ENCODE measurements around the gene LYPD6. TPM values are rescaled to one million over a fixed set of nuclear protein-coding genes. Genes with fewer than 3 reads are reported as not detected.

Gene LYPD6
- polyA plus RNA-seq, 1 of the 3 experiments (the other 2 are of a cell fraction), result 8.1 TPM

DNA sequence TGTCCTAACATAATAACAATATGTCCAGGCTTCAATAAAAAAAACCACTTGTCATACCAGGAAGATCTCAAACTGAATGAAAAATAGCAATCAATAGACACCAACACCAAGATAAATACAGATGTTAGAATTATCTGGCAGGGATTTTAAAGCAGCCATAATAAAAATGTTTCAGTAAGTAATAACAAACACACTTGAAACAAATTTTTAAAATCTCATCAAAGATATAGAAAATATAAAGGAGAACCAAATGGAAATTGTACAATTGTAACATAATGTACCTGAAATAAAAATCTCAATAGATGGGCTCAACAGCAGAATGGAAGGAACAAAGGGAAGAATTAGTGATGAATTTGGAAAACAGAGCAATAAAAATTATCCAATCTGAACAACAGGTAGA lies 128.1 kb downstream of the LYPD6 start:
- no peak overlapping the region for H3K4me2 ChIP-seq
- TF ChIP-seq NRF1 (IDR thresholded peaks at IDR 0.05; ENCODE audit: low read depth, low read length), result no peak
- no peak for TF ChIP-seq CHD2 (IDR thresholded peaks at IDR 0.05; ENCODE audit: low read length, partially characterized antibody)
- no peak for TF ChIP-seq FOXJ3 (CRISPR knock-in tag; IDR thresholded peaks at IDR 0.05)
- no peak for TF ChIP-seq TCF12 (IDR thresholded peaks at IDR 0.05)
- TF ChIP-seq GABPA (IDR thresholded peaks at IDR 0.05; ENCODE audit: low read depth), result no peak
- TF ChIP-seq JUND (IDR thresholded peaks at IDR 0.05), result no peak
- TF ChIP-seq, protein P1, sequence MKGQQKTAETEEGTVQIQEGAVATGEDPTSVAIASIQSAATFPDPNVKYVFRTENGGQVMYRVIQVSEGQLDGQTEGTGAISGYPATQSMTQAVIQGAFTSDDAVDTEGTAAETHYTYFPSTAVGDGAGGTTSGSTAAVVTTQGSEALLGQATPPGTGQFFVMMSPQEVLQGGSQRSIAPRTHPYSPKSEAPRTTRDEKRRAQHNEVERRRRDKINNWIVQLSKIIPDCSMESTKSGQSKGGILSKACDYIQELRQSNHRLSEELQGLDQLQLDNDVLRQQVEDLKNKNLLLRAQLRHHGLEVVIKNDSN (IDR thresholded peaks at IDR 0.05; ENCODE audit: borderline replicate concordance, low read depth), result no peak
- no peak for TF ChIP-seq RFX5 (IDR thresholded peaks at IDR 0.05; ENCODE audit: low read length)
- TF ChIP-seq MXI1 (IDR thresholded peaks at IDR 0.05; ENCODE audit: low read depth, low read length), result no peak
- no peak for TF ChIP-seq TAF1 (IDR thresholded peaks at IDR 0.05; ENCODE audit: borderline replicate concordance, low read depth, low read length)
- no peak for TF ChIP-seq ELF1 (IDR thresholded peaks at IDR 0.05)
- no peak for TF ChIP-seq RAD21 (IDR thresholded peaks at IDR 0.05; ENCODE audit: low read length)
- ChIA-PET POLR2A (no interaction called here), CTCF (no interaction called here)
- H3K9ac ChIP-seq, result no peak overlapping the region
- peaks cover 17% of the 10 kb centered on the region for H3K9me3 ChIP-seq
- H3K4me1 ChIP-seq (ENCODE audit: control insufficient read depth in 1 of 2, insufficient read depth in 2 of 2, low read depth in 1 of 2, low read length in 1 of 2), result no peaks in the 10 kb centered on the region
- no peak overlapping the region for H3K27ac ChIP-seq (ENCODE audit: low read depth in 2 of 2, low read length in 1 of 2)
- H3F3A ChIP-seq (replicated peaks; ENCODE audit: insufficient read depth), result no peaks in the 10 kb centered on the region
- peaks cover 0 to 9% of the 10 kb centered on the region in 2 experiments for H3K36me3 ChIP-seq (replicated peaks in 1 of 2; ENCODE audit: control insufficient read depth in 1 of 2, insufficient read depth in 2 of 2, low read length in 1 of 2)
- no peaks in the 10 kb centered on the region for H3K27me3 ChIP-seq (ENCODE audit: insufficient read depth)
- H4K20me1 ChIP-seq (ENCODE audit: insufficient read depth), result no peaks in the 10 kb centered on the region
- H3K79me2 ChIP-seq (ENCODE audit: insufficient read depth), result no peaks in the 10 kb centered on the region
- no peak for DNase-seq
- H3K4me3 ChIP-seq (ENCODE audit: low read depth in 2 of 2, low read length in 1 of 2), result no peak overlapping the region; a peak in 1 of 4 replicates
- no peak overlapping the region for H2AFZ ChIP-seq (ENCODE audit: low read depth)
- H3K9me2 ChIP-seq, result no peaks in the 10 kb centered on the region

DNA sequence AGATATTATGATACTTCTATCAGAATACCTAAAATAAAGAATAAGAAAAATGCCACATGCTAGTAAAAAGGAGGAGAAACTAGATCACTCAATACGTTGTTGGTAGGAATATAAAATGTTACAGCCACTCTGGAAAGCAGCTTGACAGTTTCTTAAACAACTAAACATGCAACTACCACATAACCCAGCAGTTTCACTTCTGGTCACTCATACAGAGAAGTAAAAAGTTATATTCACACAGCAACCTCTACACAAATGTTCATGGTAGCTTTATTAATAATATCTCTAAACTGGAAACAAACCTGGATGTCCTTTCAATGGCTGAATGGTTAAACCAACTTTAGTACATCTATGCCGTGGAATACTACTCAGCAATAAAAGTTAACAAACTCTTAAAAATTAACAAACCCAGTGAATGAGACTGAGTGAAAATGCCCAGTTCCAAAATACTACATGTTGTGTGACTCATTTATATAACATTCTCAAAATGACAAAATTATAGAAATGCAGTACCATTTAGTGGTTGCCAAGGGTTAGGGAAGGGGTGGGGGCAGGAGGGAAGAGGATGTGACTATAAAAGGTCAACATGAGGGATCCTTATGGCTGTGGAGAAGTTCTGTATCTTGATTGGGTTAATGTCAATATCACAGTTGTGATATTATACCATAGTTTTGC lies 133.1 kb downstream of the LYPD6 start:
- H3K4me3 ChIP-seq (ENCODE audit: low read depth in 2 of 2, low read length in 1 of 2), result no peak overlapping the region
- WGBS (ENCODE audit: low lambda C conversion rate), result 65% methylated on average over 2 of the region's 2 CpGs
- H3K4me1 ChIP-seq (ENCODE audit: control insufficient read depth in 1 of 2, insufficient read depth in 2 of 2, low read depth in 1 of 2, low read length in 1 of 2), result peaks cover 4 to 5% of the 10 kb centered on the region in 2 experiments; a peak in 2 of 4 replicates
- H3K9ac ChIP-seq, result no peak overlapping the region
- no peak overlapping the region for H3K4me2 ChIP-seq
- no peaks in the 10 kb centered on the region for H4K20me1 ChIP-seq (ENCODE audit: insufficient read depth)
- H3K79me2 ChIP-seq (ENCODE audit: insufficient read depth), result no peaks in the 10 kb centered on the region
- DNase-seq, result no peak
- H3F3A ChIP-seq (replicated peaks; ENCODE audit: insufficient read depth), result no peaks in the 10 kb centered on the region
- CTCF ChIA-PET, result no interaction called here
- POLR2A ChIA-PET, result no interaction called here
- H3K27me3 ChIP-seq (ENCODE audit: insufficient read depth), result no peaks in the 10 kb centered on the region
- H2AFZ ChIP-seq (ENCODE audit: low read depth), result no peak overlapping the region
- H3K9me2 ChIP-seq, result no peaks in the 10 kb centered on the region
- peaks cover 0 to 12% of the 10 kb centered on the region in 2 experiments for H3K36me3 ChIP-seq (replicated peaks in 1 of 2; ENCODE audit: control insufficient read depth in 1 of 2, insufficient read depth in 2 of 2, low read length in 1 of 2)
- no peak overlapping the region for H3K27ac ChIP-seq (ENCODE audit: low read depth in 2 of 2, low read length in 1 of 2)
- H3K9me3 ChIP-seq, result peaks cover 17% of the 10 kb centered on the region
- TF ChIP-seq, protein P2, sequence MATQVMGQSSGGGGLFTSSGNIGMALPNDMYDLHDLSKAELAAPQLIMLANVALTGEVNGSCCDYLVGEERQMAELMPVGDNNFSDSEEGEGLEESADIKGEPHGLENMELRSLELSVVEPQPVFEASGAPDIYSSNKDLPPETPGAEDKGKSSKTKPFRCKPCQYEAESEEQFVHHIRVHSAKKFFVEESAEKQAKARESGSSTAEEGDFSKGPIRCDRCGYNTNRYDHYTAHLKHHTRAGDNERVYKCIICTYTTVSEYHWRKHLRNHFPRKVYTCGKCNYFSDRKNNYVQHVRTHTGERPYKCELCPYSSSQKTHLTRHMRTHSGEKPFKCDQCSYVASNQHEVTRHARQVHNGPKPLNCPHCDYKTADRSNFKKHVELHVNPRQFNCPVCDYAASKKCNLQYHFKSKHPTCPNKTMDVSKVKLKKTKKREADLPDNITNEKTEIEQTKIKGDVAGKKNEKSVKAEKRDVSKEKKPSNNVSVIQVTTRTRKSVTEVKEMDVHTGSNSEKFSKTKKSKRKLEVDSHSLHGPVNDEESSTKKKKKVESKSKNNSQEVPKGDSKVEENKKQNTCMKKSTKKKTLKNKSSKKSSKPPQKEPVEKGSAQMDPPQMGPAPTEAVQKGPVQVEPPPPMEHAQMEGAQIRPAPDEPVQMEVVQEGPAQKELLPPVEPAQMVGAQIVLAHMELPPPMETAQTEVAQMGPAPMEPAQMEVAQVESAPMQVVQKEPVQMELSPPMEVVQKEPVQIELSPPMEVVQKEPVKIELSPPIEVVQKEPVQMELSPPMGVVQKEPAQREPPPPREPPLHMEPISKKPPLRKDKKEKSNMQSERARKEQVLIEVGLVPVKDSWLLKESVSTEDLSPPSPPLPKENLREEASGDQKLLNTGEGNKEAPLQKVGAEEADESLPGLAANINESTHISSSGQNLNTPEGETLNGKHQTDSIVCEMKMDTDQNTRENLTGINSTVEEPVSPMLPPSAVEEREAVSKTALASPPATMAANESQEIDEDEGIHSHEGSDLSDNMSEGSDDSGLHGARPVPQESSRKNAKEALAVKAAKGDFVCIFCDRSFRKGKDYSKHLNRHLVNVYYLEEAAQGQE (IDR thresholded peaks at IDR 0.05; ENCODE audit: low read depth, low read length), result no peak
- TF ChIP-seq SMC3 (IDR thresholded peaks at IDR 0.05; ENCODE audit: low read depth, low read length), result no peak
- TF ChIP-seq NFIC (IDR thresholded peaks at IDR 0.05; ENCODE audit: borderline replicate concordance), result no peak
- TF ChIP-seq, protein P3, sequence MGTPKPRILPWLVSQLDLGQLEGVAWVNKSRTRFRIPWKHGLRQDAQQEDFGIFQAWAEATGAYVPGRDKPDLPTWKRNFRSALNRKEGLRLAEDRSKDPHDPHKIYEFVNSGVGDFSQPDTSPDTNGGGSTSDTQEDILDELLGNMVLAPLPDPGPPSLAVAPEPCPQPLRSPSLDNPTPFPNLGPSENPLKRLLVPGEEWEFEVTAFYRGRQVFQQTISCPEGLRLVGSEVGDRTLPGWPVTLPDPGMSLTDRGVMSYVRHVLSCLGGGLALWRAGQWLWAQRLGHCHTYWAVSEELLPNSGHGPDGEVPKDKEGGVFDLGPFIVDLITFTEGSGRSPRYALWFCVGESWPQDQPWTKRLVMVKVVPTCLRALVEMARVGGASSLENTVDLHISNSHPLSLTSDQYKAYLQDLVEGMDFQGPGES (IDR thresholded peaks at IDR 0.05; ENCODE audit: low read depth, low read length), result no peak
- TF ChIP-seq YY1 (IDR thresholded peaks at IDR 0.05; ENCODE audit: low read depth), result no peak
- no peak for TF ChIP-seq ELF1 (IDR thresholded peaks at IDR 0.05)
- TF ChIP-seq, protein P4, sequence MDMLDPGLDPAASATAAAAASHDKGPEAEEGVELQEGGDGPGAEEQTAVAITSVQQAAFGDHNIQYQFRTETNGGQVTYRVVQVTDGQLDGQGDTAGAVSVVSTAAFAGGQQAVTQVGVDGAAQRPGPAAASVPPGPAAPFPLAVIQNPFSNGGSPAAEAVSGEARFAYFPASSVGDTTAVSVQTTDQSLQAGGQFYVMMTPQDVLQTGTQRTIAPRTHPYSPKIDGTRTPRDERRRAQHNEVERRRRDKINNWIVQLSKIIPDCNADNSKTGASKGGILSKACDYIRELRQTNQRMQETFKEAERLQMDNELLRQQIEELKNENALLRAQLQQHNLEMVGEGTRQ (IDR thresholded peaks at IDR 0.05; ENCODE audit: borderline replicate concordance, low read depth, low read length), result no peak
- no peak for TF ChIP-seq MXI1 (IDR thresholded peaks at IDR 0.05; ENCODE audit: low read depth, low read length)
- TF ChIP-seq TAF1 (IDR thresholded peaks at IDR 0.05; ENCODE audit: borderline replicate concordance, low read depth, low read length), result no peak
- no peak for TF ChIP-seq RCOR1 (IDR thresholded peaks at IDR 0.05; ENCODE audit: low read length)
- TF ChIP-seq, protein P1 (IDR thresholded peaks at IDR 0.05; ENCODE audit: borderline replicate concordance, low read depth), result no peak
- no peak for TF ChIP-seq TCF12 (IDR thresholded peaks at IDR 0.05)
- no peak for TF ChIP-seq RAD21 (IDR thresholded peaks at IDR 0.05; ENCODE audit: low read length)
- no peak for TF ChIP-seq TEAD4 (IDR thresholded peaks at IDR 0.05; ENCODE audit: borderline replicate concordance, insufficient read depth)
- no peak for TF ChIP-seq GATA2 (CRISPR knock-in tag; IDR thresholded peaks at IDR 0.05)
